ENCODE data around the gene COPZ2.
"Not testable (repeated sequence)": the region's sequence is repeated elsewhere in the genome, so short reads cannot be mapped to it uniquely, and the experiment has no call there.

COPZ2 gene

GRCh38 chr17:47994724-47995123 lies 42.9 kb downstream of the COPZ2 start:
- no peaks in the 10 kb centered on the region for H3K36me3 ChIP-seq (ENCODE audit: control insufficient read depth, insufficient read depth, low read length)
- no peak overlapping the region for H3K4me3 ChIP-seq (ENCODE audit: extremely low read depth, insufficient read depth, low read length, poor library complexity, severe bottlenecking)
- WGBS, 2 experiments (ENCODE audit: insufficient coverage in 2 of 2) = 81 to 85% methylated on average over 1 to 4 of the region's 4 CpGs
- H3K27ac ChIP-seq (ENCODE audit: low read depth, low read length, severe bottlenecking) = no peak overlapping the region
- no peaks in the 10 kb centered on the region for H3K9me3 ChIP-seq (ENCODE audit: control insufficient read depth, low read length)
- H3K4me1 ChIP-seq (ENCODE audit: control insufficient read depth, insufficient read depth, low read length, poor library complexity, severe bottlenecking) = peaks cover 34% of the 10 kb centered on the region

- H3K4me1 ChIP-seq (ENCODE audit: control insufficient read depth, insufficient read depth, low read length, poor library complexity, severe bottlenecking) = peaks cover 29% of the 10 kb centered on the region
- no peaks in the 10 kb centered on the region for H3K36me3 ChIP-seq (ENCODE audit: control insufficient read depth, insufficient read depth, low read length)
- WGBS, 2 experiments (ENCODE audit: insufficient coverage in 2 of 2) = 89 to 91% methylated on average over 4 of the region's 5 CpGs
- no peak overlapping the region for H3K27ac ChIP-seq (ENCODE audit: low read depth, low read length, severe bottlenecking)
- no peak overlapping the region for H3K4me3 ChIP-seq (ENCODE audit: extremely low read depth, insufficient read depth, low read length, poor library complexity, severe bottlenecking)
- H3K9me3 ChIP-seq (ENCODE audit: control insufficient read depth, low read length) = no peaks in the 10 kb centered on the region
These were observed 43.6 kb downstream of the COPZ2 start for GRCh38 chr17:47993964-47994363.

GRCh38 chr17:47993031-47993564 lies 44.5 kb downstream of the COPZ2 start:
- no peaks in the 10 kb centered on the region for H3K36me3 ChIP-seq (ENCODE audit: control insufficient read depth, insufficient read depth, low read length)
- H3K27ac ChIP-seq (ENCODE audit: low read depth, low read length, severe bottlenecking) = no peak overlapping the region
- H3K4me1 ChIP-seq (ENCODE audit: control insufficient read depth, insufficient read depth, low read length, poor library complexity, severe bottlenecking) = peaks cover 27% of the 10 kb centered on the region
- WGBS, 2 experiments (ENCODE audit: insufficient coverage in 2 of 2) = 71 to 89% methylated on average over 4 to 5 of the region's 9 CpGs
- no peaks in the 10 kb centered on the region for H3K9me3 ChIP-seq (ENCODE audit: control insufficient read depth, low read length)
- no peak overlapping the region for H3K4me3 ChIP-seq (ENCODE audit: extremely low read depth, insufficient read depth, low read length, poor library complexity, severe bottlenecking)

- WGBS, 2 experiments (ENCODE audit: insufficient coverage in 2 of 2) = 74 to 83% methylated on average over 2 to 3 of the region's 4 CpGs
- Histone ChIP-seq H3K4me1 (ENCODE audit: control insufficient read depth, insufficient read depth, low read length, poor library complexity, severe bottlenecking) (peaks cover 30% of the 10 kb centered on the region), H3K36me3 (ENCODE audit: control insufficient read depth, insufficient read depth, low read length) (no peaks in the 10 kb centered on the region), H3K27ac (ENCODE audit: low read depth, low read length, severe bottlenecking) (no peak overlapping the region), H3K9me3 (ENCODE audit: control insufficient read depth, low read length) (no peaks in the 10 kb centered on the region), H3K4me3 (ENCODE audit: extremely low read depth, insufficient read depth, low read length, poor library complexity, severe bottlenecking) (no peak overlapping the region)
These were observed 45.4 kb downstream of the COPZ2 start for GRCh38 chr17:47992216-47992615.

- 33 to 39% methylated on average over 10 of the region's 14 CpGs for WGBS, 2 experiments (ENCODE audit: insufficient coverage in 2 of 2)
- Histone ChIP-seq H3K36me3 (ENCODE audit: control insufficient read depth, insufficient read depth, low read length) (no peaks in the 10 kb centered on the region), H3K4me1 (ENCODE audit: control insufficient read depth, insufficient read depth, low read length, poor library complexity, severe bottlenecking) (peaks cover 32% of the 10 kb centered on the region), H3K9me3 (ENCODE audit: control insufficient read depth, low read length) (no peaks in the 10 kb centered on the region), H3K4me3 (ENCODE audit: extremely low read depth, insufficient read depth, low read length, poor library complexity, severe bottlenecking) (no peak overlapping the region), H3K27ac (ENCODE audit: low read depth, low read length, severe bottlenecking) (peak overlapping the region; percentile 59)
These were observed 46.5 kb downstream of the COPZ2 start for GRCh38 chr17:47990962-47991731.

- peaks cover 24% of the 10 kb centered on the region for H3K4me1 ChIP-seq (ENCODE audit: control insufficient read depth, insufficient read depth, low read length, poor library complexity, severe bottlenecking)
- peaks cover 8% of the 10 kb centered on the region for H3K36me3 ChIP-seq (ENCODE audit: control insufficient read depth, insufficient read depth, low read length)
- no peak overlapping the region for H3K27ac ChIP-seq (ENCODE audit: low read depth, low read length, severe bottlenecking)
- no peaks in the 10 kb centered on the region for H3K9me3 ChIP-seq (ENCODE audit: control insufficient read depth, low read length)
- no CpG with 5 or more reads among the region's 1 CpG for WGBS, 2 experiments (ENCODE audit: insufficient coverage in 2 of 2)
- no peak overlapping the region for H3K4me3 ChIP-seq (ENCODE audit: extremely low read depth, insufficient read depth, low read length, poor library complexity, severe bottlenecking)
These were observed 47.9 kb downstream of the COPZ2 start for GRCh38 chr17:47989700-47990099.

- H3K4me1 ChIP-seq (ENCODE audit: control insufficient read depth, insufficient read depth, low read length, poor library complexity, severe bottlenecking) = peaks cover 26% of the 10 kb centered on the region
- H3K4me3 ChIP-seq (ENCODE audit: extremely low read depth, insufficient read depth, low read length, poor library complexity, severe bottlenecking) = no peak overlapping the region
- no peak overlapping the region for H3K27ac ChIP-seq (ENCODE audit: low read depth, low read length, severe bottlenecking)
- H3K9me3 ChIP-seq (ENCODE audit: control insufficient read depth, low read length) = no peaks in the 10 kb centered on the region
- H3K36me3 ChIP-seq (ENCODE audit: control insufficient read depth, insufficient read depth, low read length) = peaks cover 9% of the 10 kb centered on the region
- WGBS, 2 experiments (ENCODE audit: insufficient coverage in 2 of 2) = 82 to 89% methylated on average over 8 to 10 of the region's 10 CpGs
These were observed 48.4 kb downstream of the COPZ2 start for GRCh38 chr17:47989159-47989558.

GRCh38 chr17:47988445-47988844 lies 49.2 kb downstream of the COPZ2 start:
- not testable (repeated sequence) for H3K27ac ChIP-seq (ENCODE audit: low read depth, low read length, severe bottlenecking); H3K4me3 ChIP-seq (ENCODE audit: extremely low read depth, insufficient read depth, low read length, poor library complexity, severe bottlenecking); H3K9me3 ChIP-seq (ENCODE audit: control insufficient read depth, low read length)
- WGBS, 2 experiments (ENCODE audit: insufficient coverage in 2 of 2) = 100% methylated on average over 1 of the region's 1 CpG; no CpG with 5 or more reads in 1 of the 2 experiments
- Histone ChIP-seq H3K36me3 (ENCODE audit: control insufficient read depth, insufficient read depth, low read length) (peaks cover 12% of the 10 kb centered on the region), H3K4me1 (ENCODE audit: control insufficient read depth, insufficient read depth, low read length, poor library complexity, severe bottlenecking) (peaks cover 31% of the 10 kb centered on the region)

- WGBS, 2 experiments (ENCODE audit: insufficient coverage in 2 of 2) = 55 to 61% methylated on average over 8 of the region's 17 CpGs
- Histone ChIP-seq H3K4me1 (ENCODE audit: control insufficient read depth, insufficient read depth, low read length, poor library complexity, severe bottlenecking) (peaks cover 36% of the 10 kb centered on the region), H3K4me3 (ENCODE audit: extremely low read depth, insufficient read depth, low read length, poor library complexity, severe bottlenecking) (no peak overlapping the region), H3K27ac (ENCODE audit: low read depth, low read length, severe bottlenecking) (peak overlapping the region; percentile 23), H3K9me3 (ENCODE audit: control insufficient read depth, low read length) (no peaks in the 10 kb centered on the region), H3K36me3 (ENCODE audit: control insufficient read depth, insufficient read depth, low read length) (peaks cover 22% of the 10 kb centered on the region)
These were observed 50.3 kb downstream of the COPZ2 start for GRCh38 chr17:47987240-47987835.

GRCh38 chr17:47986520-47986919 lies 51.1 kb downstream of the COPZ2 start:
- Histone ChIP-seq H3K36me3 (ENCODE audit: control insufficient read depth, insufficient read depth, low read length) (peaks cover 30% of the 10 kb centered on the region), H3K4me3 (ENCODE audit: extremely low read depth, insufficient read depth, low read length, poor library complexity, severe bottlenecking) (no peak overlapping the region), H3K4me1 (ENCODE audit: control insufficient read depth, insufficient read depth, low read length, poor library complexity, severe bottlenecking) (peaks cover 40% of the 10 kb centered on the region), H3K27ac (ENCODE audit: low read depth, low read length, severe bottlenecking) (no peak overlapping the region), H3K9me3 (ENCODE audit: control insufficient read depth, low read length) (no peaks in the 10 kb centered on the region)
- 87 to 95% methylated on average over 3 to 5 of the region's 5 CpGs for WGBS, 2 experiments (ENCODE audit: insufficient coverage in 2 of 2)

All from mesodermal cell (in vitro differentiated cells).